Ovary (tissue), 3 donors: Measurements from ENCODE around the gene AFP.

Experiments used
- CTCF ChIP-seq, 3 donors: fragments of 450-650 bp in 2 of 3; fragments of 200-600 bp in 1 of 3; IDR thresholded peaks; one replicate each; pipeline versions ENCODE4 v1.5.1 to v1.8.0; 2016 to 2022; ENCODE audit warnings: antibody characterized with exemption in 3 of 3, mild to moderate bottlenecking in 1 of 3
- EP300 ChIP-seq: sonication (generic); formaldehyde crosslinking; IDR thresholded peaks from one replicate; pipeline ENCODE4 v1.6.1; 2017; ENCODE audit warnings: antibody characterized with exemption
- POLR2A ChIP-seq: fragments of 450-650 bp; IDR thresholded peaks from one replicate; pipeline ENCODE4 v1.6.1; 2017; ENCODE audit warnings: antibody characterized with exemption, mild to moderate bottlenecking, moderate library complexity
- donor health status: DM: no; HTN: no; CAD: no.

- TF ChIP-seq CTCF (IDR thresholded peaks at IDR 0.05), result no peak
- TF ChIP-seq POLR2A, result no peak
- TF ChIP-seq EP300, result no peak
Observed at GRCh38 chr4:73442275-73442674, 6.3 kb downstream of the AFP start.
